ENCODE data around the gene INPP4B. TPM values are rescaled to one million over a fixed set of nuclear protein-coding genes. Genes with fewer than 3 reads are reported as not detected.

INPP4B gene
- total and polyA plus RNA-seq, 2 donors from 2014 or later: 2.6 to 18.9 TPM

GRCh38 chr4:142043509-142043908 is 802.6 kb downstream of the INPP4B start:
- H3K36me3 ChIP-seq (ENCODE audit: control insufficient read depth in 2 of 3, insufficient read depth in 3 of 3, low read length in 3 of 3): no peaks in the 10 kb centered on the region
- TF ChIP-seq CTCF (IDR thresholded peaks at IDR 0.05; ENCODE audit: borderline replicate concordance, extremely low read depth, insufficient read depth): no peak
- no peaks in the 10 kb centered on the region for H3K4me1 ChIP-seq (ENCODE audit: control insufficient read depth in 2 of 3, insufficient read depth in 2 of 3, low read depth in 1 of 3, low read length in 3 of 3)
- no peak overlapping the region for H3K27ac ChIP-seq (ENCODE audit: low read depth in 2 of 2, low read length in 2 of 2)
- H3K4me3 ChIP-seq (ENCODE audit: low read length in 3 of 3): no peak overlapping the region
- H3K27me3 ChIP-seq (ENCODE audit: control insufficient read depth, insufficient read depth, low read length): no peaks in the 10 kb centered on the region
- no peaks in the 10 kb centered on the region for H3K9me3 ChIP-seq (ENCODE audit: control insufficient read depth in 2 of 3, insufficient read depth in 1 of 3, low read length in 3 of 3)
- FAIRE-seq: no peak
- DNase-seq: no peak
- intact Hi-C loops (cut with DNase I): no loop called here
- no peak overlapping the region for H3K9ac ChIP-seq (ENCODE audit: low read length in 3 of 3)

GRCh38 chr4:142041788-142042187 is 804.3 kb downstream of the INPP4B start:
- no peak overlapping the region for H3K27ac ChIP-seq (ENCODE audit: low read depth in 2 of 2, low read length in 2 of 2)
- no peak for TF ChIP-seq CTCF (IDR thresholded peaks at IDR 0.05; ENCODE audit: borderline replicate concordance, extremely low read depth, insufficient read depth)
- DNase-seq: no peak
- H3K4me1 ChIP-seq (ENCODE audit: control insufficient read depth in 2 of 3, insufficient read depth in 2 of 3, low read depth in 1 of 3, low read length in 3 of 3): no peaks in the 10 kb centered on the region
- no peak overlapping the region for H3K4me3 ChIP-seq (ENCODE audit: low read length in 3 of 3)
- no peaks in the 10 kb centered on the region for H3K36me3 ChIP-seq (ENCODE audit: control insufficient read depth in 2 of 3, insufficient read depth in 3 of 3, low read length in 3 of 3)
- H3K9ac ChIP-seq (ENCODE audit: low read length in 3 of 3): no peak overlapping the region
- intact Hi-C loops (cut with DNase I): no loop called here
- H3K9me3 ChIP-seq (ENCODE audit: control insufficient read depth in 2 of 3, insufficient read depth in 1 of 3, low read length in 3 of 3): no peaks in the 10 kb centered on the region
- H3K27me3 ChIP-seq (ENCODE audit: control insufficient read depth, insufficient read depth, low read length): no peaks in the 10 kb centered on the region
- no peak for FAIRE-seq

GRCh38 chr4:142040043-142040442 is 806.1 kb downstream of the INPP4B start:
- no peak overlapping the region for H3K9ac ChIP-seq (ENCODE audit: low read length in 3 of 3)
- TF ChIP-seq CTCF (IDR thresholded peaks at IDR 0.05; ENCODE audit: borderline replicate concordance, extremely low read depth, insufficient read depth): no peak
- H3K27ac ChIP-seq (ENCODE audit: low read depth in 2 of 2, low read length in 2 of 2): no peak overlapping the region
- no peaks in the 10 kb centered on the region for H3K36me3 ChIP-seq (ENCODE audit: control insufficient read depth in 2 of 3, insufficient read depth in 3 of 3, low read length in 3 of 3)
- no peaks in the 10 kb centered on the region for H3K9me3 ChIP-seq (ENCODE audit: control insufficient read depth in 2 of 3, insufficient read depth in 1 of 3, low read length in 3 of 3)
- DNase-seq (no peak), FAIRE-seq (no peak)
- intact Hi-C loops (cut with DNase I): no loop called here
- no peaks in the 10 kb centered on the region for H3K27me3 ChIP-seq (ENCODE audit: control insufficient read depth, insufficient read depth, low read length)
- no peaks in the 10 kb centered on the region for H3K4me1 ChIP-seq (ENCODE audit: control insufficient read depth in 2 of 3, insufficient read depth in 2 of 3, low read depth in 1 of 3, low read length in 3 of 3)
- H3K4me3 ChIP-seq (ENCODE audit: low read length in 3 of 3): no peak overlapping the region
